Activated CD4-positive, alpha-beta T cell treated with anti-CD3 and anti-CD28 coated beads, Interleukin-2, amount 10 ng/mL, durations not matched to agents 7 days and 5 days (primary cell): Measurements from ENCODE around the gene FAM186B. TPM values are rescaled to one million over a fixed set of nuclear protein-coding genes. Genes with fewer than 3 reads are reported as not detected.

Experiments used
- CTCF ChIA-PET: fragments of 350-600 bp; sonication (Branson Sonifier 250); formaldehyde crosslinking; loops from one replicate; lab custom pipeline; 2021; ENCODE audit warnings: antibody characterized with exemption; lab: Charles Lee
- POLR2A ChIA-PET: fragments of 350-600 bp; sonication (Branson Sonifier 250); formaldehyde crosslinking; loops from one replicate; lab custom pipeline; 2021; ENCODE audit warnings: antibody characterized with exemption; lab: Charles Lee
- DNase-seq: peaks from one replicate; pipeline ENCODE4 v3.0.0-alpha.2; 2020
- H3K27ac Mint-ChIP-seq: one replicate; pipeline ENCODE4 v1.8.0; 2021; ENCODE audit warnings: mild to moderate bottlenecking, moderate library complexity, mixed read lengths
- H3K27me3 Mint-ChIP-seq: one replicate; pipeline ENCODE4 v1.8.0; 2021; ENCODE audit warnings: mixed read lengths
- H3K36me3 Mint-ChIP-seq: one replicate; pipeline ENCODE4 v1.8.0; 2021; ENCODE audit warnings: low read depth, mixed read lengths
- H3K4me1 Mint-ChIP-seq: one replicate; pipeline ENCODE4 v1.8.0; 2021; ENCODE audit warnings: mixed read lengths
- H3K4me3 Mint-ChIP-seq: one replicate; pipeline ENCODE4 v1.8.0; 2021; ENCODE audit warnings: mild to moderate bottlenecking, moderate library complexity, mixed read lengths
- H3K9me3 Mint-ChIP-seq: one replicate; pipeline ENCODE4 v1.8.0; 2021; ENCODE audit warnings: mixed read lengths
- total RNA-seq, 2 experiments: library from RNA; stranded (reverse); gene quantifications; one replicate each; pipeline ENCODE4 v1.2.3, GENCODE V29; 2021

FAM186B gene
- total RNA-seq, 2 experiments from 2014 or later = 0.15 TPM

DNA sequence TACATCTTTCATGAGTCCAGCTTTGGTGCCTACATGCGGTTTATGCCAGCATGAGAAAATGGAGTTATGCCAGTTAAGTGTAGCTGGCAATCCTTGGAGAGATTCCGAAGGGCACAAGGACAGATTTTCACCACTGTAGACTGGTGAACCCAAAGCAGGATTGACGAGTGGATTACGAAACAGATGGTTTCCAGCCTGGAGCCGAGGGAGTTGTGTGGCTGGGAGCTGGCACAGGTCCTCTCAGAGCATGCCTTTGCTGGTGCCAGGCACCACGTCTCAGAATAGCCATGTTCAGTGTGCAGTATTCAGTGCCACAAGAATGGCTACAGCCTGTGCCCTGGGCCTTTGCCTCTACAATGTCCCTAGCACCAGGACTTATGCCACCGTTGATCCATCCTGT is 53.4 kb downstream of the FAM186B start:
- no peak overlapping the region for H3K4me3 Mint-ChIP-seq
- H3K4me1 Mint-ChIP-seq = peaks cover 14% of the 10 kb centered on the region
- no peak for DNase-seq
- H3K27me3 Mint-ChIP-seq = peaks cover 19% of the 10 kb centered on the region
- CTCF ChIA-PET = interaction anchor here (0.7 to 1.7 kb wide), 6 partner anchors 13 to 194 kb away, joined by 3 to 5 read pairs (median 4); partner anchors contain the start of gene KCNH3
- no peak overlapping the region for H3K27ac Mint-ChIP-seq
- H3K9me3 Mint-ChIP-seq = no peaks in the 10 kb centered on the region
- peaks cover 3% of the 10 kb centered on the region for H3K36me3 Mint-ChIP-seq
- POLR2A ChIA-PET = no interaction called here

DNA sequence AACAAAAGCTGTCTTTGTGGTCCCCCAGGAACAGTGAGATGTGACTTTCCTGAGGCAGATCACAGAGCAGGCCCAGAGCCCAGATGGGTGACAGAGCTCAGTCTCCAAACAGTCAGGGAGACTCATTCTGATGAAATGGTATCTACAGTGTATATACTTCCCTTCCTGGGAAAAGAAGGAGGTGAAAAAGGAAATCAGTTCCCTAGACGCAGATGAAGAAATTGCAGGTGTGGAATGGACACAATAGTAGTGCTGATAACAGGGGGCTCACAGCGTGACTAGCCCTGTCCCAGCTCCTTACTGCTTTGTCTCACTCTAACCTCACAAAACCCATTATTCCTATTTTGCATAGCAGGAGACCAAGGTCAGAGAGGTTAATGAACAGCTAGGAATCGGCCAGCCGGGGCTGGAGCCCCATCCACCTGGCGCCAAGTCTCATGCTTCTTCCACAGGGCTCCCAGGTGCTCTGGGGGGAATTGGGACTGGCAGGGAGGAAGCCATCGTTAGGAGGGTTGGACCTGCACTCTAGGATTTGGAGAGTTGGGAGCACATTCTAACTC is 54.7 kb downstream of the FAM186B start:
- CTCF ChIA-PET = interaction anchor here (0.8 to 1.9 kb wide), 4 partner anchors 28 to 213 kb away, joined by 3 to 7 read pairs (median 4); no protein-coding TSS in a partner anchor
- no peak overlapping the region for H3K4me3 Mint-ChIP-seq

DNA sequence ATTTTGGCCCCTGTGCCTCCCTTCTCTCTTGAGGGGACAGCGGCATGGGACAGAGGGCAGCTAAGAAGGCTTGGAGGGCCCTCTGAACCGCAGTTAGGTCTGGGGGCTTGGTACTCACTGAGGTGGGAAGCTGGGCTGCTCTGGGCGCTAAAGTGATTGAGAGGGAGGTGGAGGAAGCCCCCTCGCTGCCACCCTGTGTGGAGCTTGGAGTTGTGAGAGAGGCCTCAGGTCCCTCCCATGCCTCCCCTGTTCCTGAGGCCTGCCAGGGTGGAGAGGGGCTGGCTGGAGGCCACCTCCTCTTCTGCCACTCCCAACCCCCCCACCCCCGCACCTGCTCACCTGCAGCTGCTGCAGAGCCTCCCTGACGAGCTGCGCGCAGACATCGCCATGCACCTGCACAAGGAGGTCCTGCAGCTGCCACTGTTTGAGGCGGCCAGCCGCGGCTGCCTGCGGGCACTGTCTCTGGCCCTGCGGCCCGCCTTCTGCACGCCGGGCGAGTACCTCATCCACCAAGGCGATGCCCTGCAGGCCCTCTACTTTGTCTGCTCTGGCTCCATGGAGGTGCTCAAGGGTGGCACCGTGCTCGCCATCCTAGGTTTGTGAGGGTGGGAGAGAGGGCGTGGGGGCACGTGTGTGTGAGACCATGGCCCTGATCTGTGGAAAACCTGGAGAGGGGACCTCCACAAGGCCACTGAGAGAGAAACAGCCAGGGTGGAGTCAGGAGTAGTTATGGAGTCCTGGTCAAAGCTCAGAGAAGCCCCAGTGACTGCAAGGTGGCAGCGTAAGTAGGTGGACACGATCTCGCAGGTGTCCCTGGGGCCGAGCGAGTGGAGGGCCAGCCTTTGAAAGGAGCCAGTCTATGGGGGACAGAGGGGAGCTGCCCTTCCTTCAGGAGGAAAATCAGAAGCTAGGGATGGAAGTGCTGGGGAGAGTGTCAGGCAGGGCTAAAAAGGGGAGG is 55.4 kb downstream of the FAM186B start:
- no peak overlapping the region for H3K4me3 Mint-ChIP-seq
- no peak overlapping the region for H3K27ac Mint-ChIP-seq
- peaks cover 24% of the 10 kb centered on the region for H3K27me3 Mint-ChIP-seq
- CTCF ChIA-PET = interaction anchor here (0.6 to 1.9 kb wide), 4 partner anchors 13 to 212 kb away, joined by 3 to 7 read pairs (median 3); no protein-coding TSS in a partner anchor
- POLR2A ChIA-PET = no interaction called here
- H3K9me3 Mint-ChIP-seq = no peaks in the 10 kb centered on the region
- no peaks in the 10 kb centered on the region for H3K36me3 Mint-ChIP-seq
- H3K4me1 Mint-ChIP-seq = peaks cover 7% of the 10 kb centered on the region
- no peak for DNase-seq

More for the DNA sequence above, 54.7 kb downstream of the FAM186B start:
- Mint-ChIP-seq H3K9me3 (no peaks in the 10 kb centered on the region), H3K27ac (no peak overlapping the region), H3K4me1 (peaks cover 7% of the 10 kb centered on the region), H3K27me3 (peaks cover 23% of the 10 kb centered on the region), H3K36me3 (no peaks in the 10 kb centered on the region)
- POLR2A ChIA-PET = no interaction called here
- DNase-seq = no peak

DNA sequence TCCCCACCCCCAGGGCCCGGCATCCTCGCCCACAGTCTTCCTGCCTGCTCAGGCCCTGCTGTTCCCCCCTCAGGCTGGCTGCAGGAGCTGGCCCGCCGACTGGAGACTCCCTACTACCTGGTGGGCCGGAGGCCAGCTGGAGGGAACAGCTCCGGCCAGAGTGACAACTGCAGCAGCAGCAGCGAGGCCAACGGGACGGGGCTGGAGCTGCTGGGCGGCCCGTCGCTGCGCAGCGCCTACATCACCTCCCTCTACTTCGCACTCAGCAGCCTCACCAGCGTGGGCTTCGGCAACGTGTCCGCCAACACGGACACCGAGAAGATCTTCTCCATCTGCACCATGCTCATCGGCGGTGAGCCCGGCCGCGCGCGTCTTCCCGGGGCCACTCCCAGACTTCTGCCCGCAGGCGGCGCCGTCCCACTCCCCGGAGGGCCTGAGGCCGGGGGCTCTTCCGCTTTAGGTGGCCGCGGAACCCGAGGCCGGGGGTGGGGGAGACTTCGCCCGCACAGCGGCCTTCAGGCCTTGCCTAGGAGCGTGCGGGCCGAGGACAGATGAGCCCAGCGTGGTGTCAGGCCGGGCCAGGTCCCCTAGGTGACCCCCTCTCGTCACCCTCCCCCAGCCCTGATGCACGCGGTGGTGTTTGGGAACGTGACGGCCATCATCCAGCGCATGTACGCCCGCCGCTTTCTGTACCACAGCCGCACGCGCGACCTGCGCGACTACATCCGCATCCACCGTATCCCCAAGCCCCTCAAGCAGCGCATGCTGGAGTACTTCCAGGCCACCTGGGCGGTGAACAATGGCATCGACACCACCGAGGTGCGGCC is 56.4 kb downstream of the FAM186B start:
- peak overlapping the region; percentile 55 for H3K4me3 Mint-ChIP-seq
- no peaks in the 10 kb centered on the region for H3K36me3 Mint-ChIP-seq
- peaks cover 29% of the 10 kb centered on the region for H3K27me3 Mint-ChIP-seq
- peaks cover 7% of the 10 kb centered on the region for H3K4me1 Mint-ChIP-seq
- ChIA-PET CTCF (interaction anchor here (0.6 to 1.4 kb wide), 3 partner anchors 12 to 183 kb away, joined by 3 read pairs; no protein-coding TSS in a partner anchor), POLR2A (no interaction called here)
- no peak for DNase-seq
- peak overlapping the region; percentile 65 for H3K27ac Mint-ChIP-seq
- no peaks in the 10 kb centered on the region for H3K9me3 Mint-ChIP-seq

DNA sequence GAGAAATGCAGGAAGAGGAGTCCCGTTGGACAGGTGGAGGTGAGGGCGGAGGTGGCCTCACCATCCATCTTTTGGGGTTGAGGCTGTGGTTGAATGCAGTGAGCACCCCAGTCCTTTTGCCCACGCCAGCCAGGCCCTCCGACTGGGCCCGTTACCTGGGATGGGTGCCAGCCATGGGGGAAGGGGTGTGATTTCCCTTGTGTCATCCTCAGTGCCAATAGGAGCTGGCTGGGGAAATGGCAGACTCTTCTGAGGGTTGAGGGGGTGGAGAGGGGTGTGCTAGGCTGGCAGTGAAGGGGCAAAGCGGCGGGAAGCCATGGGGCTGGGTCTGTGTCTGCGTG is 57.0 kb downstream of the FAM186B start:
- H3K4me3 Mint-ChIP-seq = peak overlapping the region; percentile 39
- no peak for DNase-seq
- ChIA-PET POLR2A (no interaction called here), CTCF (interaction anchor here (0.9 to 1.4 kb wide), 3 partner anchors 23 to 340 kb away, joined by 3 to 4 read pairs (median 3); no protein-coding TSS in a partner anchor)
- H3K27ac Mint-ChIP-seq = no peak overlapping the region
- H3K4me1 Mint-ChIP-seq = peaks cover 5% of the 10 kb centered on the region
- no peaks in the 10 kb centered on the region for H3K36me3 Mint-ChIP-seq
- H3K9me3 Mint-ChIP-seq = no peaks in the 10 kb centered on the region
- peaks cover 29% of the 10 kb centered on the region for H3K27me3 Mint-ChIP-seq

DNA sequence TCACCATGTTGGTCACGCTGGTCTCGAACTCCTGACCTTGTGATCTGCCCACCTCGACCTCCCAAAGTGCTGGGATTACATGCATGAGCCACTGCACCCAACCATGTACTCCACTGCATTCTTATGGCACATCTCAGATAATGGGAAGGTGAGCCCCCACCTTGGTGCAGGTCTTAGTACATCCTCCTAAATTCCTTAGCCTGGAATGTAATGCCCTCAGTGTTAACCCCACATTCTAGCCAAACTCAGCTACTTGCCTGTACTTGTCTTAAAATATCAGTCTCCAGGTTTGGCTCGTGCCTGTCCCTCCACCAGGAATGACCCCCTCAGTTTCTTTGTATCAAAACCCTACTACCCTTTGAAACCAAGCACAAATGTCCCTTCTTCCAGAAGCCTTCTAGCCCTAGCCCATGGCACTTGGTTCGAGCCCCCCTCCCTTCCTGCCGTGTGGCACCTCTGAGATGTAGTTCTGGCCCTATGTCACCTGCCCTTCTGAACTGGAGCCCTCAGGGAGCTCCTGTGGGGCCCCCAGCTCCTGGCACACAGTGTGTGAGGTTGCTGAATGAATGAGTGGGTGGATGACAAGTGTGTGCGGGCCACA is 58.2 kb downstream of the FAM186B start:
- Mint-ChIP-seq H3K4me3 (no peak overlapping the region), H3K27me3 (peaks cover 29% of the 10 kb centered on the region), H3K36me3 (no peaks in the 10 kb centered on the region), H3K9me3 (no peaks in the 10 kb centered on the region), H3K4me1 (peaks cover 14% of the 10 kb centered on the region), H3K27ac (no peak overlapping the region)
- ChIA-PET POLR2A (no interaction called here), CTCF (interaction anchor here (0.7 kb wide), 1 partner anchor 312 kb away, joined by 3 read pairs; no protein-coding TSS in a partner anchor)
- DNase-seq = no peak

DNA sequence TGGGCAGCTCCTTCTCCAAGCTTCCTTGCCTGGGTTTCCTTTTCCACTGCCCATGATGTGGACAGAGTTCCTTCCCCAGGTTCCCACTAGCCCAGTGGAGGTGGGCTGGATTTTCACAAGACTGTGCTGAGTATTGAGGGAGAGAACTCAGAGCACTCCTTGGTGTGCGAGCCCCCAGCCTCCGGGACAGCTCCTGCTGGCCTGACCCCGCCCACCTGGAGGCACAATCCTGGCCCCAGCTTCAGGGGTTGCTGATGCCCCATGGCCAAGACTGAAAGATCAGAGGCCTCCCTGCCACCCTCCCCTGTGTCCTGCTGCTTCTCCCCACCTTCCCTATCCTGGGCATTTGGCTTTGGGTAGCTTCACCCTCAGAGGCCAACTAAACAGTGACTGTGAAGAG is 59.0 kb downstream of the FAM186B start:
- no peak for DNase-seq
- Mint-ChIP-seq H3K4me1 (peaks cover 16% of the 10 kb centered on the region), H3K36me3 (no peaks in the 10 kb centered on the region), H3K4me3 (no peak overlapping the region), H3K27ac (no peak overlapping the region), H3K27me3 (peaks cover 29% of the 10 kb centered on the region), H3K9me3 (no peaks in the 10 kb centered on the region)
- ChIA-PET CTCF (interaction anchor here (0.8 kb wide), 2 partner anchors 34 to 112 kb away, joined by 3 to 4 read pairs; no protein-coding TSS in a partner anchor), POLR2A (no interaction called here)

DNA sequence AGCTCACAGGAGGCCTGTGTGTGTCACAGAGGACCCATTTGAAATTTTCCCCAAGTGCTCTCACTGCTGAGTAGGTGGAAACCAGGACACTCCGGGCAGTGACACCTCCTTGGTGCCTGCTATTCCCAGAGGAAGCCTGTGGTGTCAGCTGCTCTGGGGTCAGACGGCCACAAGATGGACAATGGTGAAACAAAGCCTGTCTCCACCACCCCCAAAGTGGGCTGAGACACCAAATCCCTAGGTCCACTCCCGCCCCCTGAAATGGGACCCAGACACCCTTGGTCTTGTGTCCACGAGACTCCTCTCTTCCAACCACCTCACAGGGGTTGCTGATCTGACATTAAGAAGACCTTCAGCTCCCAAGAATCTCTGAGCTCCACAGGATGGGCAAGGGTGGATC is 59.6 kb downstream of the FAM186B start:
- peaks cover 35% of the 10 kb centered on the region for H3K27me3 Mint-ChIP-seq
- no peak overlapping the region for H3K27ac Mint-ChIP-seq
- no peaks in the 10 kb centered on the region for H3K36me3 Mint-ChIP-seq
- H3K4me3 Mint-ChIP-seq = no peak overlapping the region
- H3K4me1 Mint-ChIP-seq = peaks cover 22% of the 10 kb centered on the region
- CTCF ChIA-PET = interaction anchor here (0.8 kb wide), 2 partner anchors 35 to 113 kb away, joined by 3 to 4 read pairs; no protein-coding TSS in a partner anchor
- no peak for DNase-seq
- POLR2A ChIA-PET = no interaction called here
- H3K9me3 Mint-ChIP-seq = no peaks in the 10 kb centered on the region

DNA sequence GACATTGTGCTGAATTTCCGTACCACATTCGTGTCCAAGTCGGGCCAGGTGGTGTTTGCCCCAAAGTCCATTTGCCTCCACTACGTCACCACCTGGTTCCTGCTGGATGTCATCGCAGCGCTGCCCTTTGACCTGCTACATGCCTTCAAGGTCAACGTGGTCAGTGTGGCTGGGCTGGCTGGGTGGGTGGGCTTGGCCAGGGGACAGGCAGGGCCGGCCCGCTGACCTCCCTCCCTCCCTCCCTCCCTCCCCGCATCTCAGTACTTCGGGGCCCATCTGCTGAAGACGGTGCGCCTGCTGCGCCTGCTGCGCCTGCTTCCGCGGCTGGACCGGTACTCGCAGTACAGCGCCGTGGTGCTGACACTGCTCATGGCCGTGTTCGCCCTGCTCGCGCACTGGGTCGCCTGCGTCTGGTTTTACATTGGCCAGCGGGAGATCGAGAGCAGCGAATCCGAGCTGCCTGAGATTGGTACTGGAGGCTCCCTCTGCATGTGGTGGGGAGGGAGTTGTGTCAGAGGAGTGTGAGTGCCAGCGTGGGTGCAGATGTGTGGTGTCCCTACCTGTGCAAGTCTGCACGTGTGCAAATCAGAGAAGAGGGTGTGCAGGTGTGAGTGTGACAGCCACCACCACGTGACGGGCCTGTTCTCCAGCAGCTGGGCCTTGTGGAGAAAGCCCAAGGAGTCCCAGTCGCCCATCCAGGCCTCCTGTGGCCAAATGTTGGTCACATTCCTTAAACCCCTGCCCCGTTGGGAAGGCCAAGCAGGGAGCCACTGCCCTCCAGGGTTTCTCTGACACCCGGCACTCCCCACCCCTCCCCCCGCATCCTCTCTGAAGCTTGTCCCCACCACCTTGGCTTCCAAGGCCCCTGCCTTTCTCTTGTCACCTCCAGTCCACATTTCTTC is 61.3 kb downstream of the FAM186B start:
- Mint-ChIP-seq H3K4me3 (no peak overlapping the region), H3K36me3 (no peaks in the 10 kb centered on the region), H3K9me3 (no peaks in the 10 kb centered on the region), H3K27me3 (peaks cover 40% of the 10 kb centered on the region), H3K27ac (no peak overlapping the region), H3K4me1 (peaks cover 35% of the 10 kb centered on the region)
- ChIA-PET POLR2A (no interaction called here), CTCF (no interaction called here)
- DNase-seq = no peak

DNA sequence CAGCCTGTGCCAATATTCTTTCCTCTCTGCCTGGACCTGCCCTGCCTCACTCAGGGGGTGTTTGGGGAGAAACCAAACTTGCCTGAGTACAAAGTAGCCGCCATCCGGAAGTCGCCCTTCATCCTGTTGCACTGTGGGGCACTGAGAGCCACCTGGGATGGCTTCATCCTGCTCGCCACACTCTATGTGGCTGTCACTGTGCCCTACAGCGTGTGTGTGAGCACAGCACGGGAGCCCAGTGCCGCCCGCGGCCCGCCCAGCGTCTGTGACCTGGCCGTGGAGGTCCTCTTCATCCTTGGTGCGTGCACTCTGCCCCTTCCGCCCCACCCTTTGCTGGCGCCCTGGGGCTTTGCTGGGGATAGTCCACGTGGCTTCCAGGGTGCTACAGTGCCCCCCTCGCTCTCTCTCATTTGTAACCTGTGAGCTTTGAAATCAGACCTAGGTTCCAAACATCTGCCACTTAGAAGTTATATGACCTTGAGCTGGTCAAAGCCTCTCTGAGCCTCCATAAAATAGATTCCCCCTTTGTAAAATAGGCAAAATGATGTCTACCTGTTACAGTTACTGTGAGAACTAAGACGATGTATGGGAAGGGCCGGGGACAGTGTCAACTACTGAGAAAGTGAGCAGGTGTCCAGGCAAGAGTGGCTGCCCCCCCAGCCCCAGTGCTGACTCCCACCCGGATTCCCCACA is 62.1 kb downstream of the FAM186B start:
- no peaks in the 10 kb centered on the region for H3K9me3 Mint-ChIP-seq
- no peaks in the 10 kb centered on the region for H3K36me3 Mint-ChIP-seq
- H3K4me3 Mint-ChIP-seq = no peak overlapping the region
- peaks cover 32% of the 10 kb centered on the region for H3K4me1 Mint-ChIP-seq
- no peak for DNase-seq
- H3K27ac Mint-ChIP-seq = peak overlapping the region; percentile 74
- peaks cover 39% of the 10 kb centered on the region for H3K27me3 Mint-ChIP-seq
- CTCF ChIA-PET = no interaction called here
- POLR2A ChIA-PET = no interaction called here
